Esophagus squamous epithelium (tissue), 5 donors: Measurements from ENCODE around the gene TPCN2. TPM values are rescaled to one million over a fixed set of nuclear protein-coding genes. Genes with fewer than 3 reads are reported as not detected.

Source experiments
- DNase-seq: peaks from one replicate; lab custom pipeline; 2025; lab: John Stamatoyannopoulos, UW
- H3K27ac ChIP-seq, 4 donors: fragments of 200-600 bp; sonication (generic); one replicate each; pipeline ENCODE4 v1.5.1; 2016 to 2019; ENCODE audit warnings: mild to moderate bottlenecking in 1 of 4
- H3K27me3 ChIP-seq, 4 donors: fragments of 200-600 bp; sonication (generic); 1 replicate in 3 of 4; 2 replicates in 1 of 4; pipeline versions ENCODE4 v1.5.1 to v1.6.0; 2017 to 2021; ENCODE audit warnings: antibody characterized with exemption in 1 of 4
- H3K36me3 ChIP-seq, 3 donors: fragments of 200-600 bp; sonication (generic); one replicate each; pipeline ENCODE4 v1.5.1; 2016 to 2019
- H3K4me1 ChIP-seq, 3 donors: fragments of 200-600 bp; sonication (generic); one replicate each; pipeline ENCODE4 v1.5.1; 2017 to 2019
- H3K4me3 ChIP-seq, 4 donors: fragments of 200-600 bp; sonication (generic); 1 replicate in 3 of 4; 2 replicates in 1 of 4; pipeline ENCODE4 v1.5.1; 2016 to 2019; ENCODE audit warnings: mild to moderate bottlenecking in 2 of 4, moderate library complexity in 1 of 4
- H3K9me3 ChIP-seq, 3 donors: fragments of 200-600 bp; sonication (generic); one replicate each; pipeline ENCODE4 v1.5.1; 2016 to 2019
- CTCF ChIP-seq, 6 experiments: fragments of 450-650 bp in 4 of 6; fragments of 200-600 bp in 2 of 6; sonication (generic) in 2 of 6; IDR thresholded peaks; one replicate each; pipeline ENCODE4 v1.5.1; 2016 to 2019; ENCODE audit warnings: antibody characterized with exemption in 6 of 6, mild to moderate bottlenecking in 4 of 6, moderate library complexity in 4 of 6
- POLR2A ChIP-seq, 4 donors: fragments of 450-650 bp; IDR thresholded peaks; one replicate each; pipeline ENCODE4 v1.6.1; 2017; ENCODE audit warnings: antibody characterized with exemption in 4 of 4, mild to moderate bottlenecking in 4 of 4, moderate library complexity in 3 of 4
- WGBS, 2 donors: methylation state at CpG; one replicate each; pipeline ENCODE4 v1.1.5; 2018; 5-methylcytosine and 5-hydroxymethylcytosine counted together
- intact Hi-C: fragments of 100-400 bp; cut with DNase I; formaldehyde crosslinking; loops from one replicate; pipeline ENCODE4 v1.15.0; 2022
- total RNA-seq, 4 donors: library from RNA; depleted of rRNA; stranded (reverse); fragments of >200 nt; gene quantifications; one replicate each; pipeline ENCODE4 v1.1.0, GENCODE V29; 2016
- donor health status: DM: yes; HTN: yes; CAD: no.

Gene TPCN2
- total RNA-seq, 4 donors from 2014 or later, result 7.9 to 12.0 (median 9.1) TPM

GRCh38 chr11:69013009-69013951, 35.5 kb upstream of the TPCN2 start, which contains the start of gene MRGPRF:
MRGPRF (minus strand) TSS chr11:69013246; CDS start chr11:69009901, 3,345 bp downstream.
- H3K4me3 ChIP-seq, result peak within 1 kb of the TSS; percentile 25 to 67 (median 54)
- no peaks in the 10 kb centered on the region for H3K36me3 ChIP-seq
- H3K27ac ChIP-seq, result peak within 1 kb of the TSS; percentile 75 to 93 (median 91)
- peak in 4 of 6 experiments; percentile 36 to 53 (median 45) for TF ChIP-seq CTCF (IDR thresholded peaks at IDR 0.05)
- TF ChIP-seq POLR2A (IDR thresholded peaks at IDR 0.05), result peak in 2 of 4 donors; percentile 70 to 75
- H3K27me3 ChIP-seq, result peaks cover 0 to 64% (median 3%) of the 10 kb centered on the region in 4 donors
- intact Hi-C loops, result no loop called here
- H3K9me3 ChIP-seq, result no peaks in the 10 kb centered on the region
- WGBS, 2 donors, result 15% methylated on average over 4 of the region's 43 CpGs; no CpG with 5 or more reads in 1 of the 2 donors
- H3K4me1 ChIP-seq, result peaks cover 29 to 68% (median 45%) of the 10 kb centered on the region in 3 donors
- DNase-seq, result no peak

GRCh38 chr11:69014084-69014851, 34.5 kb upstream of the TPCN2 start:
- peak overlapping the region in 3 of 4 donors; percentile 52 to 67 (median 55) for H3K4me3 ChIP-seq

GRCh38 chr11:69014898-69015549, 33.7 kb upstream of the TPCN2 start:
- 68% methylated on average over 6 of the region's 9 CpGs; no CpG with 5 or more reads in 1 of the 2 donors for WGBS, 2 donors
- TF ChIP-seq CTCF (IDR thresholded peaks at IDR 0.05) (no peak), POLR2A (IDR thresholded peaks at IDR 0.05) (no peak)

More at GRCh38 chr11:69014084-69014851, 34.5 kb upstream of the TPCN2 start:
- TF ChIP-seq CTCF (IDR thresholded peaks at IDR 0.05) (no peak), POLR2A (IDR thresholded peaks at IDR 0.05) (peak in 1 of 4 donors; percentile 25)
- peaks cover 0 to 63% (median 3%) of the 10 kb centered on the region in 4 donors for H3K27me3 ChIP-seq
- H3K36me3 ChIP-seq, result no peaks in the 10 kb centered on the region
- peak overlapping the region; percentile 75 to 93 (median 91) for H3K27ac ChIP-seq
- H3K4me1 ChIP-seq, result peaks cover 19 to 58% (median 35%) of the 10 kb centered on the region in 3 donors
- no peaks in the 10 kb centered on the region for H3K9me3 ChIP-seq
- WGBS, 2 donors, result 48% methylated on average over 2 of the region's 28 CpGs; no CpG with 5 or more reads in 1 of the 2 donors
- intact Hi-C loops, result no loop called here
- DNase-seq, result no peak

GRCh38 chr11:69017951-69018350, 30.8 kb upstream of the TPCN2 start:
- intact Hi-C loops, result no loop called here
- Histone ChIP-seq H3K4me1 (peaks cover 3 to 26% (median 17%) of the 10 kb centered on the region in 3 donors), H3K4me3 (no peak overlapping the region), H3K27ac (peak overlapping the region in 3 of 4 donors; percentile 48 to 77 (median 55)), H3K27me3 (peaks cover 0 to 29% (median 3%) of the 10 kb centered on the region in 4 donors), H3K9me3 (no peaks in the 10 kb centered on the region), H3K36me3 (no peaks in the 10 kb centered on the region)
- DNase-seq, result no peak
- TF ChIP-seq CTCF (IDR thresholded peaks at IDR 0.05) (no peak), POLR2A (IDR thresholded peaks at IDR 0.05) (no peak)
- 77 to 78% methylated on average over 9 of the region's 10 CpGs for WGBS, 2 donors

More at GRCh38 chr11:69014898-69015549, 33.7 kb upstream of the TPCN2 start:
- H3K27ac ChIP-seq, result peak overlapping the region; percentile 75 to 93 (median 91)
- peaks cover 0 to 56% (median 3%) of the 10 kb centered on the region in 4 donors for H3K27me3 ChIP-seq
- H3K36me3 ChIP-seq, result no peaks in the 10 kb centered on the region
- no peaks in the 10 kb centered on the region for H3K9me3 ChIP-seq
- intact Hi-C loops, result no loop called here
- H3K4me1 ChIP-seq, result peaks cover 17 to 50% (median 28%) of the 10 kb centered on the region in 3 donors
- peak overlapping the region in 1 of 4 donors; percentile 12 for H3K4me3 ChIP-seq
- DNase-seq, result no peak
